GM21390 (cell line): ENCODE measurements around the gene PLEKHM3.

Source experiments
- ATAC-seq: cut with Tn5 transposase; IDR thresholded peaks from one replicate; pipeline ENCODE4 v1.9.1; 2021; ENCODE audit not compliant: unreplicated experiment

The PLEKHM3 gene, protein sequence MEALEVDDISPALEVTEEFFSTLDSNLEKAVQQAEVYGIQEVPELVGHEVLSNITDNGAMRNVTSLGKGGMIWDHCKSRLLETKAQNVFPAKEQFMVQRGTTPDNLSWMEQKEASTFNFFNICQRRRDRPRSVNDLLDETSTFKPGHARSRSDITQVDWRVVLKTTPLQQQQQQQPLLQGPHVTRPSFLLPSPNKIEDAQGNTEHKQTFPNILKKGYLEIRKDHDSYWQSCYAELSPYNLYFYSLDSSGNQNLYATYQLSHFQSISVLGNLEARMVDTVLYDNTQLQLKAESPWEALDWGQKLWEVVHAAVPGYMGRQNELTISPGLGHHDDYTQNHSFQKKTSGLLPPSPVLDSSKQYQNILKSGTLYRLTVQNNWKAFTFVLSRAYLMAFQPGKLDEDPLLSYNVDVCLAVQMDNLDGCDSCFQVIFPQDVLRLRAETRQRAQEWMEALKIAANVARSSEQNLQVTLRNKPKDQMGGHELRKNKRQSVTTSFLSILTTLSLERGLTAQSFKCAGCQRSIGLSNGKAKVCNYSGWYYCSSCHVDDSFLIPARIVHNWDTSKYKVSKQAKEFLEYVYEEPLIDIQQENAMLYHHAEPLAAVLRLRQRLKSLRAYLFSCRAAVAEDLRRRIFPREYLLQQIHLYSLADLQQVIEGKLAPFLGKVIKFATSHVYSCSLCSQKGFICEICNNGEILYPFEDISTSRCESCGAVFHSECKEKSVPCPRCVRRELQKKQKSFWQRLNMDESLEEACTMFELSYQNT

DNA sequence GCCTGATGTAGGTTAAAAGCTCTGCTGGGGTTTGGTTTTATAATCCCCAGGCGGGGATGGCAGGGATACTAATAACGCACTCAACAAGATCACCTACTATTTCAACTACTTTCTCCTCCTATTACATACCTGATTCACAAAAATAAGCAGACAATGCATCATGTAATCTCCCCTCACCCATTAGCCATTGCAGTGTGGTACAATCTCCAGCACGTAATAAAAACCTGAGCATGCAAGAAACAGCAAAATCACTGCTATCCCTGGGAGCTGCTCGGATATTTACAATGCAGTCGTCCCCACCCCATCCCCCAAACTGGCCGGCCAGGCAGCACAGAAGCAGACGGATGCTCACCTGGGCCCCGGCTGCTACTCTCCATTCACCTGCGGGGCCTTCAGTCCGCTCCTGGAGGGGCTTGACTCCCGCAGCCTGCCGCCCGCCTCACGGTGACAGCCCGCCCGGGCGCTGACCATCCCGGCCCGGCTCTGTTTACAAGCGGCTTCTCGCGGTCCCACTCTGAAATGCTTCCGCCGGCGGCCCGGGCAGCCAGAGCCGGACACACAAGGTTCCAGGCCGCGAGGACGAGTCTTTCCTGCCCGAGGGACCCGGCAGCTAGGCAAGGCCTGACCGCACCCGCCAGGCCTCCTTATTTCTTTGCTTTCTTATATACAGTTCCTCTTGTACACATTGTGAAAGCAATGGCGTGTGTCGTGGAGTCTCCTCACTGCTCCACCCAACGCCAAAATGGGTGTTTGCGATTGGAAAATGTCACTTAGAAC, at the start of gene PLEKHM3:
PLEKHM3 (minus strand) TSS at position 491 of the 777 bp plus-strand sequence. CDS start 23,888 bp downstream, outside the sequence.
- peak; percentile 91 for ATAC-seq

GRCh38 chr2:208074610-208075356, 49.5 kb upstream of the PLEKHM3 start:
- ATAC-seq: no peak

DNA sequence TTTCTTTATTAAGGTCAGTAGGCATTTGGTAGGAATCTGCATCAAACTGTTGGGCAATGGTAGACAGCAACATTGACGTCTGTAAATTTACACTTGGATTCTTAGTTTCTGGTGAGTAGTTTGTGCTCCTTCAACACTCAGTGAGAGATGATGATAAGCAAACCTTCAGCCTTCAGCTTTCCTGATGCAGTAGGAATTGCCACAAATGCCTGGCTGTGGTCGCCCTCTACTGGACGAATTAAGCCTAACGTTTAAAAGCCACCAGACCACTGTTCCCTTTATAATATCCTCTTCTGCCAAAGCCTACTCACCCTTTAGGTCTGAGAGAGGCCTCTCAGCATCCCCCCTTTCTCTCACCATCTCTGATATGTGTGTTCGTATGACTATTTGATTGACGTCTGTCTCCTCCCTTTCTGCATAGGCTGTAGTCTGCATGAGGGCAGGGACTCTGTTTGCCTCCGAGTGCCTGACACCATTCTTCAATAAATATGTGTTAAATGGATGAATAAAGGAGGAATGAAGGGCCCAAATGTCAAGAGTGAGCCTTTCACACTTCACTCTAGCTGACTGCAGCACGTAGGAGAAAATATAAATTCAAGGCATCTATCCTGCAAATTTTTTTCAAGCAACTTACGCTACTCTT, 47.0 kb upstream of the PLEKHM3 start:
- ATAC-seq: peak; percentile 91

GRCh38 chr2:208069186-208069585, 43.9 kb upstream of the PLEKHM3 start:
- no peak for ATAC-seq

DNA sequence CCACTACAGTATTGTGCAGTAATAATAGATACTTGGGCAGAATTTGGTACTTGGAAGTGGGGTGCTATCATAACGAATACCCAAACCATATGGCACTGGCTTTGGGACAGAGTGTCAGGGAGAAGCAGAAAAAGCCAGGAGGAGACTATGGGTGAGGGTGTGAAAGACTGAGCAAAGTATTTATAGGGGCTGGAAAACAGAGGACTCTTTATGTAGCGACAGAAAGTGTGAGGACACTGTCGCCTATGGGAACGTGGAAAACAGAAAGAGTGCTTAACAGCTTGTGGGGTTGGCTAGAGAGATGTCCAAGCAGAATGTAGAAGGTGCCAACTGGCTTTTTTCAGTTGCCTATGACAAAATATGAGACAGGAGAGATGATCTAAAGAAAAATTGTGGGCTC, 40.7 kb upstream of the PLEKHM3 start:
- ATAC-seq: no peak

DNA sequence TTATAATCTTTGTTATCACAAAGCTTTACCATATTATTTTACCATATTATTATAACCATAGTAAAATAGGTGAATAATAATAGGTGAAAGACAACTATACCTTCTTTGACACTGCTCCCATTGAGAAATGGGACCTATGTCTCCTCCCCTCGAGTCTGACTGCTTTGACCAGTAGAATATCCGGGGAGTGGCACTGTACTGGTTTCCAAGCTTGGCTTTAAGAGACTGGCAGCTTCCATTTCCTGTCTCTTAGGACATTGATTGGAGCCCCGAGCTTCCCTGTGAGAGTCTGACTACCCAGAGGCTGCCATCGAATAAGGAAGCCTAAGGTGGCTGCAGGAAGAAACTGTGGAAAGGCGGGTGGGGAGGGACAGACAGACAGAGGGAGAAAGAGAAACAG, 40.1 kb upstream of the PLEKHM3 start:
- ATAC-seq: no peak

GRCh38 chr2:208064220-208064961, 39.1 kb upstream of the PLEKHM3 start:
- ATAC-seq: peak; percentile 96

GRCh38 chr2:208062961-208063360, 37.6 kb upstream of the PLEKHM3 start:
- no peak for ATAC-seq

GRCh38 chr2:208062113-208062512, 36.8 kb upstream of the PLEKHM3 start:
- no peak for ATAC-seq

DNA sequence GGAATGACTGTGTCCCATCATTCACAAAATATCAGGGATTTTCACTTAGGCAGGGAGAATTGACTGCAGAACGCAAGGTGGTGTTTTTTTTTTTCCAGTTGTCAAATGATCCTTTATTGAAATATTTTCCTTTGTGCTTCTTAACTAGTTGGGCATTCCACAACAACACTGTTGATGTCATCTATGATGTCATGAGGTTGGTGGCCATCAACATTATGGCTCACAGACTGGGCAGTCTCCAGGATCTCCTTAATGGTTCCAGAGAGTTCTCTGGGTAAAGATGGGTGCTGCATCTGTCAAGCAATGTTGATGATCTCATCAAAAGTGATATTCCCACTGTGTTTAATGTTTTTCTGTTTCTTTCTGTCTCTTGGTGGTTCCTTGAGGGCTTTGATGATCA, 31.8 kb upstream of the PLEKHM3 start:
- ATAC-seq: no peak

GRCh38 chr2:208049441-208049840, 24.1 kb upstream of the PLEKHM3 start:
- no peak for ATAC-seq

- no peak for ATAC-seq
Observed at GRCh38 chr2:208049006-208049405, 23.7 kb upstream of the PLEKHM3 start.

DNA sequence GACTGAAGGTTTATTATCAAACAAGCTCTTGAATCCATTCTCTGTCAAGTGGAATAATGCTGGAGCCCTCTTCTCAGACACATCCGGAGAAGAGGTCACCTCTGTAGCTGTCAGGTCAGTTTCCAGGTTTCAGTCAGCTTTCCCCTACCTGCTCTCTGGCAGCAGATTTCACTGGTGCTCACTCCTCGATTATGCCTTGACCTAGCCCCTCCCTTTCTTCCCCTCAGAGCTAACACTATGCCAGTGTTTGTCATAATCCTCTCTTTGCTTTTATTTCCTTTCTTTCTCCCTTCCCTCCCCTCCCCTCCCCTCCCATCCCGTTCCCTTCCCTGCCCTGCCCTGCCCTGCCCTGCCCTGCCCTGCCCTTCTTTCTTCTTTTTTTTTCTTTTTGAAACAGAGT, 22.5 kb upstream of the PLEKHM3 start:
- no peak for ATAC-seq

- no peak for ATAC-seq
Observed at GRCh38 chr2:208046686-208047085, 21.4 kb upstream of the PLEKHM3 start.

DNA sequence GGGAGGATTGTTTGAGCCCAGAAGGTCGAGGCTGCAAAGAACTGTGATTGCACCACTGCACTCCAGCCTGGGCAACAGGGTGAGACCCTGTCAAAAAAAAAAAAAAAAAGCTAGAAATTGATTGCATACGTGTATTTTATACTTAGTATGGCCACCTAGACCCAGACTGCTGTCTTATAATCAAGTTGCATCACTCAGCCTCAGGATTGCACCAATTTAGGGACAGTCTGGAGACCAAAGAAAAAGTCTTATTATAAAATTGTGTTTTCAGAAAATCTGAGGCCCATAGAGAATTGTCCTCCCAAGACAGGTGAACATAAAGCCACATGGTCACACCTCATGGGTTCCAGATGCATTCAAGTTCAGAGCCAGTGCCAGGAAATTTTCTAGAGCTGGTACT, 17.1 kb upstream of the PLEKHM3 start:
- no peak for ATAC-seq

DNA sequence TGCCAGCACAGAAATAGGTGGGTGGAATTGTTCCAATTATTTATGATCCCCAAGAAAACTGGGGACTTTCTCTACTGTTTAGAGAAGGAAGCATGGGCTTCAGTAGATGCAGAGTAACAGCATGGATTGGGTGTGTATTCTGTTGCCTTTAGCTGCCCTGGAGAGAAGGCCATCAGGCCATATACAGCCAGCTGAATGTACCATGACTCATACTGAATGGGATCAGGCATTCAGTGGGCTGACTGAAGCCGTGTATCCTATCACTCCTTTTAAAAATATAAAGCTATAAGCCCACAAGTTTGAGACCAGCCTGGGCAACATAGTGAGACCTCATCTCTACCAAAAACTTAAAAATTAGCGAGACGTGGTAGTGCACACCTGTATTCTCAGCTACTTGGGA, 16.7 kb upstream of the PLEKHM3 start:
- no peak for ATAC-seq

DNA sequence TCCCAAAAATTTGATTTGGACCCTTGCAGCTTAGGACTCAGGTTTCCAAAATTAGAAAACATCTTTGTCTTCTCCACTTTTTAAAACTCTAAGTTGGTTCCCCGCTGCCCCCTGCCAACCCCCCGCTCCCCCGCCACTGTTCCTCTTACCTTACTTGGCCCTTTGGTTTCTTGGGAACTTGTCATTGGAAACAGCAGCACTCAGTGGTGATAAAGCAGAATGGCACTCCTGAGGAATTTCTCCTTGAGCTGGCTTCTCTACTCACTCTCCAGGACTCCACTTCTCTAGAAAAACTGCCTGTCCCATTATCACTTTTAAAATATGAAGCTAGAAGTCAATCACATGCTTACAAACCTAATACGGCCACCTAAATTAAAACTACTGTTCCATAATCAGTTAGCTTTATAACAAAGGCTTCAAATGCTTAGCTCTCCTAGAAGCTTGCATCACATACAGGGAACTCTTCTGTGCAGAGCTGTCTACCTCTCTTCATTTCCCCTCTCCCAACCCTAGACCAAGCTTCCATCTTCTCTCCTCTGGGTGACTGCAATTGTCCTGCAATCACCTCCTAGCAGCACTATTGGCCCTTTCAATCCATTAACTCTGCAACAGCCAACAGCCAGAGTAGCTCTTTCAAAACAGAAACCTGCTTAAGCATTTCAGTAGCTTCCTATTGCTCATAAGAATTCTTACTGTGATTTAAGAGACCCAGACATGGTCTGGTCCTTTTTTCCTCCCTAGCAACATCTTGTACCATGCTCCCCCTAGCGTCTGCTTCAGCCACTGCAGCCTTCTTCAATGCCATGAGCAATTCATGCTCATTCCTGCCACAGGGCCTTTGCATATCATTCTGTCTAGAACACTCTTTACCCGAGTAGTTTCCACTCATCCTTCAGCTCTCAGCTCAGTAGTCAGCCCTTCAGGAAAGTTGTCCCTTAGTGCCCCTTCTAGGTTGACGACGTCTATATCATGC, 15.2 kb upstream of the PLEKHM3 start:
- ATAC-seq: peak; percentile 91

DNA sequence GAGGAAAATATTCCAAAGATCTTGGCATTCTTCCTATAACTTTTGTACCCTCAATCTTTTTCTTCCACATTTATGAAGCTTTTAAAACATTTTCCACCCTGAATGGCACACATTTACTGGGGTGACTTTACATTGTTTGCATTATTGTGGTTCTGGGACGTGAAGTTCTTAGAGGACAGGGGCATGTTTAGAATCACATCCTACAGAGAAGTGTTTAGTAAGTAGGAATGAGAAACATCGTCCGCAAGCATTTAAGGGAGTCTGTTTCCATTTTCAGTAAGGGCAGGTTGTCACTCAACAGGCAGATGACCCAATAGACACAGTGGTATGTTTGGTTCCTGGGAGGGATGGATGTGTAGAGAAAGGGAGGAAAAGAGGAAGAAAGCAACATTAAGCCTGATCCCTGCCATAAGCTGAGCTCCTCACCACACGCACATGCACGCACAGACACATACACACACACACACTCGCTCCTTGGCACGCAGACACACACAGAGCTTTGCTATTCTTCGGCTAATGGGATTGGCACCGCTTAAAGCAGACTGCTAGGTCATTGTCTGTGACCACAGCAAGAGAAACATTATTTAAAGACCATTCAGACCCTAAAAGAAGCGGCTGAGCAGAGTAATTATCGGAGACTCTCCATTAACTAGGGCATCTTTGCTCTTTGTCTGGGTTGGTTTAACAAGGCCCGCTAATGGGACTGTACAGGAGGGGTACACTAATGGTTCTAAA, 14.2 kb upstream of the PLEKHM3 start:
- ATAC-seq: no peak
